Measurements from ENCODE around the gene AQP9.

GRCh38 chr15:58159827-58160386 is 21.7 kb downstream of the AQP9 start:
- TF ChIP-seq CTCF (IDR thresholded peaks at IDR 0.05): no peak
- no peak for TF ChIP-seq POLR2A (IDR thresholded peaks at IDR 0.05)
